ENCODE results near the gene SDSL.

SDSL gene

GRCh38 chr12:113475451-113476175 is 53.4 kb downstream of the SDSL start:
- in situ Hi-C loops (cut with MboI; ENCODE audit: low sequenced_read_pairs): no loop called here

DNA sequence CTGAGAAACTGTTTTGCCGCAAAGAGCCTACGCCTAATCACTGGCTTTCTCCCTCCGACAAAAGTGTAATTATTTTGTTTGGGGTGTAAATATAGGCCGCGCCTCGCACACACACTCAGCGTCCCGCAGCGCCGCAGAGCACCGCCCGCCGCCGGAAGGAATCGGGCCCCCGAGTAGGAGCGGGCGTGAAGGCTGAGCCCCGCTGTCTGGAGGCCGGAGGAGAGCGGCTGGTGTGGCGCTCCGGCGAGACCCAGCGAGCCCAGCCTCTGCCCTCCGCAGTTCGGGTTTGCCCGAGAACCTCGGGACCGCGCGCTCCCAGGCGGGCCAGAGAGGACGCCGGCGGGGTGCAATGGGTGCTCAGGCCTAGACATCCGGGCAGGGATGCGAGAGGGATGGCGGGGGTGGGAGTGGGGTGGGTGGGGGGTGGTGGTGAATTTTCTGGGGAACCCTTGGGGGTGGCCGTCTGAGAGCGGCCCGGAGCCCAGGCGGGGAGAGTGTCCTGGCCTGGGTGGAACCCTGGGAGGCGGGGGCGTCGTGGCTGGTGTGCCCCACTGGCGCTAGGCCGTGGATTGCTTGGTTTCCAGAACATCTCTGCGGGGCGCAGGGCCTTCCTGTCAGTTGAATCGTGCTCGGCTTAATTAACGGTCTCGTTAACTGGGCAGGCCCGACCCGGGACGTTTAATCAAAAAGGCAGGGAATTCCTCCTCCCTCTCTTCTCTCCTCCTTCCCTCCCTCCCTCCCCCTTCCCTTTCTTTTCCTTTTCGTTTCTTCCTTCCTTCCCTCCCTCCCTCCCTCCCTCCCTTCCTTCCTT is 54.2 kb downstream of the SDSL start:
- in situ Hi-C loops (cut with MboI; ENCODE audit: low sequenced_read_pairs): no loop called here

- in situ Hi-C loops (cut with MboI; ENCODE audit: low sequenced_read_pairs): no loop called here
Observed at GRCh38 chr12:113477171-113477841, 55.1 kb downstream of the SDSL start.

DNA sequence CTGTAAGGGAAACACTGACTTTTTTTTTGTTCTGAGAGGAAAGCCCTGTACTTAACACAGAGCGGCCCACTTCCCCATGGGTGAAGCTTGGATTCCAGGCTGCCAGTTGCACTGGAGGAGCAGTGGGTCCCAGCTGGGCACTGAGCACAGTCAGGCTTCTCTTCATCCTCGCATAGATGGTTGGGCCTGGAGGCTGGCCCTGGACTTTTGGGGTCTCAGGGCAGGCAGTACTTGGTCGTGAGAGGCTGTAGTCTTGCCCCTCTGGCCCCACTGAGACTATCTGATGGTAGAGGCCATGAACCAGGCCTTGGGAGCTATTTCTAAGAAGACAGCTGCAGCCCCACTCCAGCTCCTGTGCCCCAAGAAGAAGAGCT is 55.6 kb downstream of the SDSL start:
- in situ Hi-C loops (cut with MboI; ENCODE audit: low sequenced_read_pairs): no loop called here

- in situ Hi-C loops (cut with MboI; ENCODE audit: low sequenced_read_pairs): no loop called here
Observed at GRCh38 chr12:113478351-113479011, 56.3 kb downstream of the SDSL start.

- in situ Hi-C loops (cut with MboI; ENCODE audit: low sequenced_read_pairs): no loop called here
Observed at GRCh38 chr12:113479216-113479589, 57.0 kb downstream of the SDSL start.

- in situ Hi-C loops (cut with MboI; ENCODE audit: low sequenced_read_pairs): no loop called here
Observed at GRCh38 chr12:113479590-113480335, 57.6 kb downstream of the SDSL start.

DNA sequence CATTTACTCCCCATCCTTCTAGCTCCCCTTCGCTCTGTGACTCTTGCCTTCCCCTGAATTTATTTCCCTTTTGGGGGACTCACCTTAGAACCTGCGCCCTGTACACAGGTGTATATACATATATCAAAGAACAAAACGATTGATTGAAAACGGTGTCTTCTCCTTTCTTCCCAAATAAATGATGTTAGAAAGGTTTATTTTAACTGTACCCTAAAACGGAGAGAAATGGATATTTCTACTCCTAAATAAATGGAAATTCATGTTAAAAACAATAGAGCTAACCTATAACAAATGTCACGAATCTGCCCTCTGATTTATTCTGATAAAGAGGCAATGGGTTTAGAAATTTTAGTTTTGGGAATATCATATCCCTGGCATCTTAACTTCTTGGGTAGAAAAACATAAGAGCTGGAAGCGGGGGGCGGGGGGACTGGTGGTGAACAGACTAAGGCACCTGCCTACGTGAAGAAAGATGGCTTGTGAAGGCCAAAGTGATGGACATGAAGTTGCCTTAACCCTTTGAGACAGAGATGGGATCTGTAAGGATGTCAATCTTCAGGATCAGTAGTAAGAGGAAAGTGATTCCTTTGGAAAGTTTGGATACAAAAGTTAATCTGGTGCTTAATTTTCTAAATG is 58.3 kb downstream of the SDSL start:
- in situ Hi-C loops (cut with MboI; ENCODE audit: low sequenced_read_pairs): no loop called here

GRCh38 chr12:113482334-113482733 is 60.2 kb downstream of the SDSL start:
- in situ Hi-C loops (cut with MboI; ENCODE audit: low sequenced_read_pairs): no loop called here

DNA sequence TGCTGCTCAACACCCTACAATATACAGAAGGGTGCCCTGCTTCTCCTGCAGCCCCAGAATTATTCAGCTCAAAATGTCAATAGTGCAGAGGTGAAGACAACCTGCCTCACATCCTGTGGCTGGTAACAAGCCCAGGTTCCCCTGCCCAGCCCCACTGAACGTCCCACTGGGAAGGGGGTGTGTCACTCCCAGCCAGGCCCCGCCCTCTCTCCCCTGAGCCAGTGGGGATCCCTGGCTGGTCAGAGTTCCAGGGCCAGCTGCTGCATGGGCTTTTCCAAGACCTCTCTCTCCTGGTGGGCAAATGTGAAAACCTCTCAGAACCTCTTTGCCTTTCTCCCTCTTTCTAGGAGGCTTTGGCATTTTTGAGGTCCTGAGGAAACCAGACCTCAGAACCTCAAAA is 63.1 kb downstream of the SDSL start:
- in situ Hi-C loops (cut with MboI; ENCODE audit: low sequenced_read_pairs): no loop called here

DNA sequence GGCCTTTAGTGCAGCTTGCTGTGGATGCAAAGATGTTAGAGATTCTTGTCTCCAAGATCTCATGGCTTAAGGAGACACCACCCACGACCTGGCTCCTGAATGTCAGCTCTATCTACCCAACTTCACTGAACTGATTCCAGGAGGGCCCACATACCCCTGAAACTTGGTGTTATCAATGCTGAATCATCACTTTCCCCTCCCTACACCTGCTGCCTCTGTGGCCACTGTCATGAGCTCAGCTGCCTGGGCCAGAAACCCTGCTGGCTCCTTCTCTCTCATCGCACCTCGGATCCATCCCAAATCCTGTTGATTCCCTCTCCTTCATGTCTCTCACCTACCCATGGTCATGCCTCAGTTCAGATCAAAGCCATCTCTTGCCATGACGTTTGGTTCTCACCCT is 64.5 kb downstream of the SDSL start:
- in situ Hi-C loops (cut with MboI; ENCODE audit: low sequenced_read_pairs): no loop called here
